ENCODE results near the gene CCR6. TPM values are rescaled to one million over a fixed set of nuclear protein-coding genes. Genes with fewer than 3 reads are reported as not detected.

Gene CCR6
- total RNA-seq, 1 experiment from 2014 or later = not detected

DNA sequence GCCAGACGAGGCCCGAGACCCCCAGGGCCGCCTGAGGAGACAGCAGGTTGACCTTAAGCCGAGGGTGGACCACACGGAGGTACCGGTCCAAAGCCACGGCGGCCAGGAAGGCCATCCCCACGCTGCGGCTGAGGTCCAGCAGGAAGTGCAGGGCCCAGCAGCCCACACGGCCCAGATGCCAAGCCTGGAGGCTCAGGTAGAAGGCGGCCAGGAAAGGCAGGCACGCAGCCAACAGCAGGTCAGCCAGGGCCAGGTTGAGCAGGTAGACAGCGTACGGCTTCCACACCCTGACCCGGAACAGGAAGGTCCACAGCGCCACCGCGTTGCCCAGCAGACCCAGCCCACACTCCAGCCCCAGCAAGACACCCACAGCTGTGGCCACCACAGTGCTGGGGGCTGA lies 34.5 kb downstream of the CCR6 start:
- ATAC-seq (0 out of 2 replicates have a peak, but pooled peaks have one; percentile 8), DNase-seq (ENCODE audit: low read depth, low spot score) (no peak)
- Histone ChIP-seq H3K4me3 (ENCODE audit: low read depth in 2 of 2, low read length in 2 of 2) (no peak overlapping the region), H3K27me3 (ENCODE audit: control insufficient read depth, insufficient read depth, low read length) (peaks cover 18% of the 10 kb centered on the region), H3K4me1 (ENCODE audit: control insufficient read depth, insufficient read depth, low read length) (peaks cover 6% of the 10 kb centered on the region; the same call in 1 of the 2 replicates), H3K36me3 (ENCODE audit: control insufficient read depth, insufficient read depth, low read length) (no peaks in the 10 kb centered on the region), H3K9me3 (ENCODE audit: control insufficient read depth, insufficient read depth, low read depth, low read length) (no peaks in the 10 kb centered on the region), H3K27ac (ENCODE audit: low read length) (no peak overlapping the region)
- intact Hi-C loops (cut with micrococcal nuclease; ENCODE audit: unreplicated experiment) (no loop called here), in situ Hi-C loops (cut with HindIII; ENCODE audit: low pct_unique_long_range_greater_than_20kb, low sequenced_read_pairs) (no loop called here)
- ChIA-PET POLR2A (no interaction called here), CTCF (no interaction called here)
- TF ChIP-seq TCF7L2 (IDR thresholded peaks at IDR 0.05; ENCODE audit: low read depth, low read length) (no peak), SIN3A (IDR thresholded peaks at IDR 0.05; ENCODE audit: borderline replicate concordance, insufficient read depth, low read depth, low read length) (no peak), POLR2AphosphoS5 (IDR thresholded peaks at IDR 0.05; ENCODE audit: low read depth, low read length) (no peak)
- TF ChIP-seq, protein P1, sequence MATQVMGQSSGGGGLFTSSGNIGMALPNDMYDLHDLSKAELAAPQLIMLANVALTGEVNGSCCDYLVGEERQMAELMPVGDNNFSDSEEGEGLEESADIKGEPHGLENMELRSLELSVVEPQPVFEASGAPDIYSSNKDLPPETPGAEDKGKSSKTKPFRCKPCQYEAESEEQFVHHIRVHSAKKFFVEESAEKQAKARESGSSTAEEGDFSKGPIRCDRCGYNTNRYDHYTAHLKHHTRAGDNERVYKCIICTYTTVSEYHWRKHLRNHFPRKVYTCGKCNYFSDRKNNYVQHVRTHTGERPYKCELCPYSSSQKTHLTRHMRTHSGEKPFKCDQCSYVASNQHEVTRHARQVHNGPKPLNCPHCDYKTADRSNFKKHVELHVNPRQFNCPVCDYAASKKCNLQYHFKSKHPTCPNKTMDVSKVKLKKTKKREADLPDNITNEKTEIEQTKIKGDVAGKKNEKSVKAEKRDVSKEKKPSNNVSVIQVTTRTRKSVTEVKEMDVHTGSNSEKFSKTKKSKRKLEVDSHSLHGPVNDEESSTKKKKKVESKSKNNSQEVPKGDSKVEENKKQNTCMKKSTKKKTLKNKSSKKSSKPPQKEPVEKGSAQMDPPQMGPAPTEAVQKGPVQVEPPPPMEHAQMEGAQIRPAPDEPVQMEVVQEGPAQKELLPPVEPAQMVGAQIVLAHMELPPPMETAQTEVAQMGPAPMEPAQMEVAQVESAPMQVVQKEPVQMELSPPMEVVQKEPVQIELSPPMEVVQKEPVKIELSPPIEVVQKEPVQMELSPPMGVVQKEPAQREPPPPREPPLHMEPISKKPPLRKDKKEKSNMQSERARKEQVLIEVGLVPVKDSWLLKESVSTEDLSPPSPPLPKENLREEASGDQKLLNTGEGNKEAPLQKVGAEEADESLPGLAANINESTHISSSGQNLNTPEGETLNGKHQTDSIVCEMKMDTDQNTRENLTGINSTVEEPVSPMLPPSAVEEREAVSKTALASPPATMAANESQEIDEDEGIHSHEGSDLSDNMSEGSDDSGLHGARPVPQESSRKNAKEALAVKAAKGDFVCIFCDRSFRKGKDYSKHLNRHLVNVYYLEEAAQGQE (IDR thresholded peaks at IDR 0.05; ENCODE audit: insufficient read depth in 1 of 2, low read depth in 2 of 2, low read length in 1 of 2) = no peak
- TF ChIP-seq, protein P2, sequence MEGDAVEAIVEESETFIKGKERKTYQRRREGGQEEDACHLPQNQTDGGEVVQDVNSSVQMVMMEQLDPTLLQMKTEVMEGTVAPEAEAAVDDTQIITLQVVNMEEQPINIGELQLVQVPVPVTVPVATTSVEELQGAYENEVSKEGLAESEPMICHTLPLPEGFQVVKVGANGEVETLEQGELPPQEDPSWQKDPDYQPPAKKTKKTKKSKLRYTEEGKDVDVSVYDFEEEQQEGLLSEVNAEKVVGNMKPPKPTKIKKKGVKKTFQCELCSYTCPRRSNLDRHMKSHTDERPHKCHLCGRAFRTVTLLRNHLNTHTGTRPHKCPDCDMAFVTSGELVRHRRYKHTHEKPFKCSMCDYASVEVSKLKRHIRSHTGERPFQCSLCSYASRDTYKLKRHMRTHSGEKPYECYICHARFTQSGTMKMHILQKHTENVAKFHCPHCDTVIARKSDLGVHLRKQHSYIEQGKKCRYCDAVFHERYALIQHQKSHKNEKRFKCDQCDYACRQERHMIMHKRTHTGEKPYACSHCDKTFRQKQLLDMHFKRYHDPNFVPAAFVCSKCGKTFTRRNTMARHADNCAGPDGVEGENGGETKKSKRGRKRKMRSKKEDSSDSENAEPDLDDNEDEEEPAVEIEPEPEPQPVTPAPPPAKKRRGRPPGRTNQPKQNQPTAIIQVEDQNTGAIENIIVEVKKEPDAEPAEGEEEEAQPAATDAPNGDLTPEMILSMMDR (IDR thresholded peaks at IDR 0.05) = no peak
- no TSS peak for BruUV-seq (replicated peaks)

DNA sequence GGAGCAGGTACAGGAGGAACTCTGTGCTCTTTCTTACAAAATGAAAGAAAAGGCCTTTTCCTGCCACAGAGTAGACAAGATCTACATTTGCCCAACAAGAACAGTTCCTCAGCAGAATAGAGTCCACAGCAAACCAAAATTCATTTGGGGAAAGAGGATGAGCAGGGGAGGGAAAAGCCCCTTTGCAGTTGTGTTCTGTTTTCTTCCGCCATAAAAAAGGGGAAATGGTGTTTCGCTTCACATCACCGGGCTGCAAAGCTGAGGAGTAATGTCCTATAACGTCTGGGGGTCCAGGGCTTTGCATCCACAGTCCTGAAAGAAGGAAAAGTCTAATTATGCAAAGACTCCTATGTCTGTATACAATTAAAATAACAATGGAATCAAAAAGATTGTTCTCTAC lies 35.0 kb downstream of the CCR6 start, which contains the start of gene GPR31:
Gene GPR31, minus strand, starts transcription at position 118 of the 400 bp plus-strand sequence. CDS start 149 bp downstream, outside the sequence.
- ATAC-seq (no peak), DNase-seq (ENCODE audit: low read depth, low spot score) (no peak)
- H3K9me3 ChIP-seq (ENCODE audit: control insufficient read depth, insufficient read depth, low read depth, low read length) = no peaks in the 10 kb centered on the region
- in situ Hi-C loops (cut with HindIII; ENCODE audit: low pct_unique_long_range_greater_than_20kb, low sequenced_read_pairs) (no loop called here), intact Hi-C loops (cut with micrococcal nuclease; ENCODE audit: unreplicated experiment) (no loop called here)
- POLR2A ChIA-PET = no interaction called here
- peaks cover 18% of the 10 kb centered on the region for H3K27me3 ChIP-seq (ENCODE audit: control insufficient read depth, insufficient read depth, low read length)
- H3K27ac ChIP-seq (ENCODE audit: low read length) = no peak within 1 kb of the TSS
- no peaks in the 10 kb centered on the region for H3K36me3 ChIP-seq (ENCODE audit: control insufficient read depth, insufficient read depth, low read length)
- CTCF ChIA-PET = no interaction called here
- peaks cover 6% of the 10 kb centered on the region; the same call in 1 of the 2 replicates for H3K4me1 ChIP-seq (ENCODE audit: control insufficient read depth, insufficient read depth, low read length)
- H3K4me3 ChIP-seq (ENCODE audit: low read depth in 2 of 2, low read length in 2 of 2) = no peak within 1 kb of the TSS
- TF ChIP-seq, protein P2 (IDR thresholded peaks at IDR 0.05) = no peak
- no peak for TF ChIP-seq TCF7L2 (IDR thresholded peaks at IDR 0.05; ENCODE audit: low read depth, low read length)
- no peak for TF ChIP-seq SIN3A (IDR thresholded peaks at IDR 0.05; ENCODE audit: borderline replicate concordance, insufficient read depth, low read depth, low read length)
- no peak for TF ChIP-seq POLR2AphosphoS5 (IDR thresholded peaks at IDR 0.05; ENCODE audit: low read depth, low read length)
- TF ChIP-seq, protein P1 (IDR thresholded peaks at IDR 0.05; ENCODE audit: insufficient read depth in 1 of 2, low read depth in 2 of 2, low read length in 1 of 2) = no peak
- no TSS peak for BruUV-seq (replicated peaks)
